SK-N-SH treated with all-trans-retinoic acid at 6 μM for 48 hours (cell line): Measurements from ENCODE around the gene ZNF236.

Source experiments
- ARNTL ChIP-seq: fragments of 450-650 bp; formaldehyde crosslinking; IDR thresholded peaks from 2 replicates; pipeline ENCODE4 v1.5.0; 2020; ENCODE audit warnings: low read depth, mild to moderate bottlenecking, moderate library complexity, borderline replicate concordance
- CREB5 ChIP-seq: fragments of 250-450 bp; sonication (Bioruptor Pico); IDR thresholded peaks from 2 replicates; pipeline ENCODE4 v1.5.1; 2020; ENCODE audit warnings: low read depth, mild to moderate bottlenecking, moderate library complexity

- TF ChIP-seq CREB5 (no peak), ARNTL (no peak)
These were observed 152.0 kb downstream of the ZNF236 start for GRCh38 chr18:76974386-76974785.
